H9 (cell line): ENCODE measurements around the gene NECAB2. TPM values are rescaled to one million over a fixed set of nuclear protein-coding genes. Genes with fewer than 3 reads are reported as not detected.
A peak's percentile ranks its signal among the peaks of the same experiment; 100 is the strongest.

Experiments
- DNase-seq: peaks from one replicate; pipeline ENCODE4 v3.0.0-alpha.2; 2017
- H2AFZ ChIP-seq: one replicate; pipeline ENCODE4 v1.6.1; 2013; ENCODE audit warnings: mild to moderate bottlenecking, low read length, control low read depth, moderate library complexity
- H2AK5ac ChIP-seq: 2 replicates; pipeline ENCODE4 v1.6.1; 2013; ENCODE audit warnings: low read length, control low read depth, mixed read lengths; ENCODE audit not compliant: insufficient read length
- H2BK120ac ChIP-seq: one replicate; pipeline ENCODE4 v1.6.1; 2013; ENCODE audit warnings: low read depth, mild to moderate bottlenecking, low read length, control low read depth, inconsistent platforms; ENCODE audit not compliant: poor library complexity, severe bottlenecking
- H2BK12ac ChIP-seq: 2 replicates; pipeline ENCODE4 v1.6.1; 2013; ENCODE audit warnings: low read length, control low read depth, mixed read lengths, low read depth; ENCODE audit not compliant: insufficient read length
- H2BK15ac ChIP-seq: 2 replicates; pipeline ENCODE4 v1.6.1; 2013; ENCODE audit warnings: low read depth, low read length, control low read depth
- H2BK20ac ChIP-seq: one replicate; pipeline ENCODE4 v1.6.1; 2013; ENCODE audit warnings: low read depth, mild to moderate bottlenecking, low read length, control low read depth, inconsistent platforms; ENCODE audit not compliant: poor library complexity, severe bottlenecking
- H2BK5ac ChIP-seq: 2 replicates; pipeline ENCODE4 v1.6.1; 2013; ENCODE audit warnings: low read length, control low read depth, mixed read lengths; ENCODE audit not compliant: insufficient read length
- H3K14ac ChIP-seq: 2 replicates; pipeline ENCODE4 v1.6.1; 2013; ENCODE audit warnings: low read length, control low read depth; ENCODE audit not compliant: insufficient read depth
- H3K18ac ChIP-seq: 2 replicates; pipeline ENCODE4 v1.6.1; 2013; ENCODE audit warnings: low read depth, mild to moderate bottlenecking, mixed read lengths, low read length, control low read depth; ENCODE audit not compliant: insufficient read length
- H3K23ac ChIP-seq: 2 replicates; pipeline ENCODE4 v1.6.1; 2013; ENCODE audit warnings: low read length, control low read depth, mixed read lengths, low read depth; ENCODE audit not compliant: insufficient read length
- H3K23me2 ChIP-seq: 2 replicates; pipeline ENCODE4 v1.6.1; 2013; ENCODE audit warnings: low read depth, mild to moderate bottlenecking, mixed read lengths, low read length, control low read depth; ENCODE audit not compliant: insufficient read length, poor library complexity, severe bottlenecking
- H3K27ac ChIP-seq: 2 replicates; pipeline ENCODE4 v1.5.1; 2013; ENCODE audit warnings: low read length, control low read depth, mixed read lengths, low read depth; ENCODE audit not compliant: insufficient read length
- H3K27me3 ChIP-seq: 2 replicates; pipeline ENCODE4 v1.6.1; 2013; ENCODE audit warnings: low read length, control low read depth, inconsistent platforms; ENCODE audit not compliant: insufficient read depth
- H3K4ac ChIP-seq: 2 replicates; pipeline ENCODE4 v1.6.1; 2013; ENCODE audit warnings: low read depth, mild to moderate bottlenecking, control low read depth, inconsistent platforms, low read length, moderate library complexity
- H3K4me1 ChIP-seq: 2 replicates; pipeline ENCODE4 v1.6.1; 2013; ENCODE audit warnings: low read length, control low read depth, inconsistent platforms; ENCODE audit not compliant: insufficient read depth
- H3K4me2 ChIP-seq: 2 replicates; pipeline ENCODE4 v1.6.1; 2013; ENCODE audit warnings: low read length, control low read depth, mixed read lengths; ENCODE audit not compliant: insufficient read length, insufficient read depth
- H3K56ac ChIP-seq: 2 replicates; pipeline ENCODE4 v1.6.1; 2013; ENCODE audit warnings: low read depth, mild to moderate bottlenecking, mixed read lengths, low read length, control low read depth; ENCODE audit not compliant: insufficient read length
- H3K79me1 ChIP-seq: 2 replicates; pipeline ENCODE4 v1.6.1; 2013; ENCODE audit warnings: low read depth, mild to moderate bottlenecking, moderate library complexity, low read length, control low read depth, inconsistent platforms; ENCODE audit not compliant: insufficient read depth, poor library complexity, severe bottlenecking
- H3K79me2 ChIP-seq: 2 replicates; pipeline ENCODE4 v1.6.1; 2013; ENCODE audit warnings: low read length, control low read depth, inconsistent platforms; ENCODE audit not compliant: insufficient read depth
- H3K9ac ChIP-seq: 2 replicates; pipeline ENCODE4 v1.6.1; 2013; ENCODE audit warnings: low read length, control low read depth, mixed read lengths; ENCODE audit not compliant: insufficient read length; ENCODE audit errors: extremely low read depth
- H3K9me3 ChIP-seq: one replicate; pipeline ENCODE4 v1.6.1; 2013; ENCODE audit warnings: low read depth, low read length, inconsistent platforms; ENCODE audit not compliant: control insufficient read depth
- H3T11ph ChIP-seq: one replicate; pipeline ENCODE4 v1.6.1; 2013; ENCODE audit warnings: mild to moderate bottlenecking, low read length, control low read depth, inconsistent platforms
- H4K20me1 ChIP-seq: one replicate; pipeline ENCODE4 v1.6.1; 2013; ENCODE audit not compliant: control insufficient read depth, insufficient read length, insufficient read depth
- H4K5ac ChIP-seq: 2 replicates; pipeline ENCODE4 v1.6.1; 2013; ENCODE audit warnings: low read depth, mild to moderate bottlenecking, mixed read lengths, low read length, control low read depth; ENCODE audit not compliant: insufficient read length
- H4K8ac ChIP-seq: replicated peaks from 2 replicates; pipeline ENCODE4 v1.6.1; 2013; ENCODE audit warnings: low read length, control low read depth, mixed read lengths, low read depth; ENCODE audit not compliant: insufficient read length
- H4K91ac ChIP-seq: 2 replicates; pipeline ENCODE4 v1.6.1; 2013; ENCODE audit warnings: low read depth, mild to moderate bottlenecking, moderate library complexity, mixed read lengths, low read length, control low read depth; ENCODE audit not compliant: insufficient read length
- H3K27ac Mint-ChIP-seq, 3 experiments: 2 replicates in 2 of 3; 3 replicates in 1 of 3; pipeline ENCODE4 v1.8.0; 2020 to 2021; ENCODE audit warnings: mixed read lengths in 3 of 3, mild to moderate bottlenecking in 1 of 3, moderate library complexity in 1 of 3
- H3K27me3 Mint-ChIP-seq: 2 replicates; pipeline ENCODE4 v1.8.0; 2021; ENCODE audit warnings: low read depth, mild to moderate bottlenecking, moderate library complexity, mixed read lengths
- H3K36me3 Mint-ChIP-seq, 3 experiments: 2 replicates in 2 of 3; 3 replicates in 1 of 3; pipeline ENCODE4 v1.8.0; 2020 to 2021; ENCODE audit warnings: low read depth in 3 of 3, mixed read lengths in 3 of 3; ENCODE audit not compliant: insufficient read depth in 1 of 3
- H3K4me1 Mint-ChIP-seq, 2 experiments: 2 replicates each; pipeline ENCODE4 v1.8.0; 2020; ENCODE audit warnings: mixed read lengths in 2 of 2
- H3K4me3 Mint-ChIP-seq, 2 experiments: 2 replicates in 1 of 2; 3 replicates in 1 of 2; pipeline ENCODE4 v1.8.0; 2020 to 2021; ENCODE audit warnings: mild to moderate bottlenecking in 2 of 2, mixed read lengths in 2 of 2, moderate library complexity in 1 of 2
- H3K9me3 Mint-ChIP-seq, 2 experiments: 2 replicates in 1 of 2; 3 replicates in 1 of 2; pipeline ENCODE4 v1.8.0; 2020; ENCODE audit warnings: mild to moderate bottlenecking in 2 of 2, mixed read lengths in 2 of 2, moderate library complexity in 1 of 2
- CTCF ChIP-seq: fragments of 200-600 bp; sonication (generic); conservative IDR thresholded peaks from 3 replicates; pipeline ENCODE4 v1.8.0; 2021; ENCODE audit warnings: antibody characterized with exemption, mild to moderate bottlenecking
- WGBS: extraction: QIAGEN DNeasy Blood & Tissue Kit; methylation state at CpG from one replicate; pipeline ENCODE4 v1.1.7; 2013; ENCODE audit warnings: missing lambda C conversion rate, low lambda C conversion rate, mixed read lengths; ENCODE audit not compliant: insufficient read length; ENCODE audit errors: extremely low coverage; 5-methylcytosine and 5-hydroxymethylcytosine counted together
- total RNA-seq: library from RNA; stranded (reverse); gene quantifications from 2 replicates; pipeline ENCODE4 v1.2.1, GENCODE V29; 2021

NECAB2 gene
- total RNA-seq, 1 experiment from 2014 or later = 12.6 TPM

GRCh38 chr16:84004442-84004841, 36.4 kb downstream of the NECAB2 start:
- Mint-ChIP-seq H3K4me1 (peaks cover 2 to 9% of the 10 kb centered on the region in 2 experiments; a peak in 3 of 4 replicates), H3K36me3 (no peaks in the 10 kb centered on the region), H3K4me3 (no peak overlapping the region), H3K27ac (peak overlapping the region in 1 of 3 experiments; percentile 32; a peak in 1 of 7 replicates), H3K9me3 (no peaks in the 10 kb centered on the region), H3K27me3 (peaks cover 15% of the 10 kb centered on the region)
- H3K4me1 ChIP-seq = no peaks in the 10 kb centered on the region
- no peak overlapping the region for H3K4ac ChIP-seq
- H2BK12ac ChIP-seq = no peak overlapping the region
- WGBS = no CpG with 5 or more reads among the region's 7 CpGs
- no peak overlapping the region for H2BK20ac ChIP-seq
- no peak overlapping the region for H3K18ac ChIP-seq
- H3K14ac ChIP-seq = no peak overlapping the region
- no peak overlapping the region for H4K5ac ChIP-seq
- H3K27ac ChIP-seq = no peak overlapping the region
- no peak overlapping the region for H2AFZ ChIP-seq
- no peak for TF ChIP-seq CTCF
- H3K79me1 ChIP-seq = no peaks in the 10 kb centered on the region
- no peak overlapping the region for H3K4me2 ChIP-seq
- H3K9ac ChIP-seq = no peak overlapping the region
- H3K9me3 ChIP-seq = no peaks in the 10 kb centered on the region
- no peak overlapping the region for H4K91ac ChIP-seq
- H2BK15ac ChIP-seq = no peak overlapping the region
- no peak overlapping the region for H3K23ac ChIP-seq
- no peak overlapping the region for H2AK5ac ChIP-seq
- H3K56ac ChIP-seq = no peak overlapping the region
- H3K27me3 ChIP-seq = no peaks in the 10 kb centered on the region
- no peak overlapping the region for H3T11ph ChIP-seq
- H4K8ac ChIP-seq = no peak overlapping the region
- no peaks in the 10 kb centered on the region for H3K23me2 ChIP-seq
- no peak overlapping the region for H2BK5ac ChIP-seq
- H4K20me1 ChIP-seq = no peaks in the 10 kb centered on the region
- no peaks in the 10 kb centered on the region for H3K79me2 ChIP-seq
- H2BK120ac ChIP-seq = no peak overlapping the region
- no peak for DNase-seq
